Thoracic aorta (tissue), 2 donors: ENCODE results near the gene MBOAT7. TPM values are rescaled to one million over a fixed set of nuclear protein-coding genes. Genes with fewer than 3 reads are reported as not detected.

Source experiments
- ATAC-seq: fragments of 150-250 bp; one replicate; pipeline ENCODE4 v1.8.0; 2017; ENCODE audit warnings: low read depth; ENCODE audit not compliant: insufficient number of reproducible peaks, low FRiP score
- DNase-seq: peaks from one replicate; pipeline ENCODE4 v3.0.0-alpha.2; 2020; ENCODE audit warnings: low spot score
- H3K27ac ChIP-seq, 2 donors: fragments of 200-600 bp; sonication (generic); 1 replicate in 1 of 2; 2 replicates in 1 of 2; pipeline ENCODE4 v1.5.1; 2016; ENCODE audit warnings: mild to moderate bottlenecking in 2 of 2, moderate library complexity in 2 of 2
- H3K27me3 ChIP-seq: fragments of 200-600 bp; sonication (generic); replicated peaks from 2 replicates; pipeline ENCODE4 v1.6.0; 2016; ENCODE audit warnings: mild to moderate bottlenecking; ENCODE audit not compliant: insufficient read depth
- H3K36me3 ChIP-seq: fragments of 200-600 bp; sonication (generic); one replicate; pipeline ENCODE4 v1.5.1; 2016
- H3K4me1 ChIP-seq, 2 donors: fragments of 200-600 bp; sonication (generic); 1 replicate in 1 of 2; 2 replicates in 1 of 2; pipeline versions ENCODE4 v1.5.1 to v1.6.0; 2016; ENCODE audit warnings: low read depth in 2 of 2, mild to moderate bottlenecking in 1 of 2; ENCODE audit not compliant: control insufficient read depth in 1 of 2
- H3K4me3 ChIP-seq: fragments of 200-600 bp; sonication (generic); 2 replicates; pipeline ENCODE4 v1.5.1; 2016; ENCODE audit warnings: mild to moderate bottlenecking
- H3K9me3 ChIP-seq: fragments of 200-600 bp; sonication (generic); 2 replicates; pipeline ENCODE4 v1.5.1; 2016
- CTCF ChIP-seq: fragments of 200-600 bp; sonication (generic); IDR thresholded peaks from one replicate; pipeline ENCODE4 v1.5.1; 2019; ENCODE audit warnings: antibody characterized with exemption
- total RNA-seq, 2 donors: library from RNA; depleted of rRNA; stranded (reverse); fragments of >200 nt; gene quantifications; one replicate each; pipeline versions ENCODE4 v1.1.0 to v1.2.3, GENCODE V29; 2016

Gene MBOAT7
- total RNA-seq, 2 donors from 2014 or later = 46.0 to 61.1 TPM

DNA sequence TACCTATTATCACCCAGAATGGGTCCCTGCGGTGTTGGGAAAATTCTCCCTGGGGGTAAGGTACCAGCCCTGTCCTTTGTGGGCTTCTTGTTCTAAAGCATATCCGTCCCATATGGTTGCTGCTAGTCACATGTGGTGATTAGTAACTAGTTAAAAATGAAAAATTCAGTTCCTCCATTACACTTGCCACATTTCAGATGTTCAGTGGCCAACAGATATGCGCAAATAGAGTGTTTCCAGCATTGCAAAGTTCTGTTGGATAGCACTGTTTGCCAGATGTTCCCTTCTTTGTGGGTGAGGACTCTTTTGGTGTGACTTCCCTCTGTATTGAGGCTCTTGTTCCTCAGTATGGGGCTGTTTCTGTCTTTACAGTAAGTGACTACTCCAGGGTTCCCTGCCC lies 48.0 kb downstream of the MBOAT7 start:
- H3K36me3 ChIP-seq = peaks cover 41% of the 10 kb centered on the region
- ATAC-seq (no peak), DNase-seq (no peak)
- H3K4me3 ChIP-seq = no peak overlapping the region
- peaks cover 20 to 30% of the 10 kb centered on the region in 2 donors for H3K4me1 ChIP-seq
- H3K27ac ChIP-seq = no peak overlapping the region
- H3K27me3 ChIP-seq = no peaks in the 10 kb centered on the region
- H3K9me3 ChIP-seq = no peaks in the 10 kb centered on the region
- TF ChIP-seq CTCF = no peak

GRCh38 chr19:54138489-54139256 lies 50.7 kb downstream of the MBOAT7 start:
- H3K4me1 ChIP-seq = peaks cover 24 to 38% of the 10 kb centered on the region in 2 donors
- H3K27me3 ChIP-seq = no peaks in the 10 kb centered on the region
- TF ChIP-seq CTCF = no peak
- H3K36me3 ChIP-seq = peaks cover 15% of the 10 kb centered on the region
- peak overlapping the region in 1 of 2 donors; percentile 92 for H3K27ac ChIP-seq
- peak overlapping the region; percentile 99 for H3K4me3 ChIP-seq
- ATAC-seq (no peak), DNase-seq (no peak)
- no peaks in the 10 kb centered on the region for H3K9me3 ChIP-seq

GRCh38 chr19:54137699-54138488 lies 51.5 kb downstream of the MBOAT7 start, which contains the start of gene CNOT3:
Gene CNOT3 (plus strand): TSS chr19:54137762. CDS start chr19:54142979, 5,217 bp downstream.
- Histone ChIP-seq H3K4me1 (peaks cover 24 to 38% of the 10 kb centered on the region in 2 donors), H3K9me3 (no peaks in the 10 kb centered on the region), H3K27ac (peak within 1 kb of the TSS; percentile 92 to 96), H3K36me3 (peaks cover 7% of the 10 kb centered on the region), H3K27me3 (no peaks in the 10 kb centered on the region), H3K4me3 (peak within 1 kb of the TSS; percentile 99)
- DNase-seq (no peak), ATAC-seq (no peak)
- TF ChIP-seq CTCF = no peak

DNA sequence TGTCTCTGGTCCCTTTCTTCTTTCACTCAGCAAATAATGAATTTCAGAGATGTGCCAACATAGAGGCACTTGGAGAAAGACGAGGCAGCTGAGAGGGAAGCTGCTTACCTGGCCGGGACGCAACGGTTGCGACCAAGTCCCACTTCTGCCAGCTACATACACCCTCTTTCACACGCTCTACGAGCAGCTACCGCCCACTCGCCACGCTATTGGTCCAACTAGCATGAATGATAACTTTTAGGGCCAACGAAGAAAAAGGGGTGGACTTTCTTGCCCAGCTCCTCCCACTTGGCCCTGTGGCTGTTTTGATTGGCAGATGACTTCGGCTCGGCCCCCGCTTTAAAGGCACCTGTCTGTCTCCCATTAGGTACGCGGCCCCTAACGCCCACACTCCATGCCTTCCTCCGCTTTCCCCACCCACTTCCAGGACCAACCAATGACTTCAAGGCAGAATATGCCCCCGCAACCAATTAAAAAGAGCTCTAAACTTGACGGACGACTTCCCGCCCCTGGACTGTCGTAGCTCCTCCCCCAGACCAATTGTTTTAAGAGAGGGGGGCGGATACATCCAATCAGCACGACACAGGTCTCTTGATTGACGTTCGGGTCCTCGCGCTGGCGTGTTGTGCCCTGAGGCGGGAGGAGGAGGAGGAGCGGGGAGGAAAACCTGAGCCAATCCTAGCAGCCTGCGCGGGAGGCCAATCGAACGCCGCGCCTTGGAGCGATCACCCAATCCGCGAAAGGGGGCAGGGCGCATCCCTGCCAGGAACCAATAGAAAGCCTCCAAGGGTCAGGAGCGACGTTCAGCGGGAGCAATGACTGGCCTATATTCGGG lies 52.3 kb downstream of the MBOAT7 start:
- peak; percentile 99 for DNase-seq
- TF ChIP-seq CTCF = no peak
- Histone ChIP-seq H3K27ac (peak overlapping the region; percentile 92 to 96), H3K36me3 (no peaks in the 10 kb centered on the region), H3K27me3 (no peaks in the 10 kb centered on the region), H3K9me3 (no peaks in the 10 kb centered on the region), H3K4me3 (peak overlapping the region; percentile 99), H3K4me1 (peaks cover 24 to 38% of the 10 kb centered on the region in 2 donors)
- peak; percentile 99 for ATAC-seq
